ENCODE results near the gene KMT5B.

The KMT5B gene

DNA sequence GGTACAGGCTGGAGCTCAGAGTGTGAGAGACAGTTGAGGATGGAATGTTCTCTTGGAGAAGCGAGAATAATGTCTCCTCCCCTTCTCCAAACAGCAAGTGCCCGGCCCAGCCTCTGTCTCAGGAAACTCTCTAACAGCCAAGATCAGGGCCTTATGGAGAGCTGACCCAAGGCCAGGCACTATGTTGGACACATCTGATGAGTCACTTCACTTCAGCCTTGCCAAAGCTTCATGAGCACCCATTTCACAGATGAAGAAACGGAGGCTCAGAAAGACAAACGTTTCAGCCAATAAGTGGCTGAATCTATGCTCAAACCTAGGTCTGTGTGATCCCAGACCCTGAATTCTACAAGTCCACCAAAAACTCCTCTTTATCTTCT lies 69.8 kb downstream of the KMT5B start:
- TF ChIP-seq EZH2 (optimal IDR thresholded peaks at IDR 0.05; ENCODE audit: low read depth, low read length) (no peak), EZH2phosphoT487 (IDR thresholded peaks at IDR 0.05; ENCODE audit: low read length) (no peak), CTCF (IDR thresholded peaks at IDR 0.05; ENCODE audit: low read length) (no peak)

GRCh38 chr11:68142441-68143309 lies 70.4 kb downstream of the KMT5B start:
- TF ChIP-seq EZH2phosphoT487 (IDR thresholded peaks at IDR 0.05; ENCODE audit: low read length) (no peak), EZH2 (optimal IDR thresholded peaks at IDR 0.05; ENCODE audit: low read depth, low read length) (no peak), CTCF (IDR thresholded peaks at IDR 0.05; ENCODE audit: low read length) (no peak)
- H2AFZ ChIP-seq (ENCODE audit: low read length): peak overlapping the region; percentile 65
- peaks cover 19% of the 10 kb centered on the region for H3K4me1 ChIP-seq (ENCODE audit: low read length)
- H4K20me1 ChIP-seq (ENCODE audit: insufficient read depth, low read length): no peaks in the 10 kb centered on the region
- peak overlapping the region; percentile 48; the same call in 1 of the 2 replicates for H3K9ac ChIP-seq (ENCODE audit: low read length)
- H3K36me3 ChIP-seq (replicated peaks; ENCODE audit: insufficient read depth, low read length): no peaks in the 10 kb centered on the region
- peak overlapping the region; percentile 38; the same call in 1 of the 2 replicates for H3K27ac ChIP-seq (ENCODE audit: low read length)
- no peaks in the 10 kb centered on the region for H3K27me3 ChIP-seq (replicated peaks; ENCODE audit: insufficient read depth, low read length)
- H3K4me2 ChIP-seq (ENCODE audit: low read depth, low read length): peak overlapping the region; percentile 82
- H3K9me2 ChIP-seq (replicated peaks; ENCODE audit: insufficient read depth, low read length): no peaks in the 10 kb centered on the region
- 0 out of 2 replicates have a peak, but pooled peaks cover 3% of the 10 kb centered on the region for H3F3A ChIP-seq (ENCODE audit: insufficient read depth, low read length)
- peak overlapping the region; percentile 35; the same call in 1 of the 2 replicates for H3K4me3 ChIP-seq (ENCODE audit: low read length)
- no peaks in the 10 kb centered on the region for H3K9me3 ChIP-seq (replicated peaks; ENCODE audit: insufficient read depth, low read length)
- no peak for DNase-seq
- H3K79me2 ChIP-seq (ENCODE audit: low read length): no peaks in the 10 kb centered on the region

More for the DNA sequence above, 69.8 kb downstream of the KMT5B start:
- Histone ChIP-seq H3K79me2 (ENCODE audit: low read length) (no peaks in the 10 kb centered on the region), H3K4me1 (ENCODE audit: low read length) (peaks cover 19% of the 10 kb centered on the region), H3K9me3 (replicated peaks; ENCODE audit: insufficient read depth, low read length) (no peaks in the 10 kb centered on the region), H3K36me3 (replicated peaks; ENCODE audit: insufficient read depth, low read length) (no peaks in the 10 kb centered on the region), H3F3A (ENCODE audit: insufficient read depth, low read length) (0 out of 2 replicates have a peak, but pooled peaks cover 3% of the 10 kb centered on the region), H3K27ac (ENCODE audit: low read length) (no peak overlapping the region), H4K20me1 (ENCODE audit: insufficient read depth, low read length) (no peaks in the 10 kb centered on the region), H3K9ac (ENCODE audit: low read length) (no peak overlapping the region), H2AFZ (ENCODE audit: low read length) (no peak overlapping the region), H3K4me3 (ENCODE audit: low read length) (no peak overlapping the region), H3K27me3 (replicated peaks; ENCODE audit: insufficient read depth, low read length) (no peaks in the 10 kb centered on the region), H3K4me2 (ENCODE audit: low read depth, low read length) (no peak overlapping the region), H3K9me2 (replicated peaks; ENCODE audit: insufficient read depth, low read length) (no peaks in the 10 kb centered on the region)
- no peak for DNase-seq

- DNase-seq: peak; percentile 58
- Histone ChIP-seq H3K27ac (ENCODE audit: low read length) (peak overlapping the region; percentile 38; the same call in 1 of the 2 replicates), H3K4me1 (ENCODE audit: low read length) (peaks cover 19% of the 10 kb centered on the region), H3K9me2 (replicated peaks; ENCODE audit: insufficient read depth, low read length) (no peaks in the 10 kb centered on the region), H3K9ac (ENCODE audit: low read length) (peak overlapping the region; percentile 48; the same call in 1 of the 2 replicates), H3K36me3 (replicated peaks; ENCODE audit: insufficient read depth, low read length) (no peaks in the 10 kb centered on the region), H4K20me1 (ENCODE audit: insufficient read depth, low read length) (no peaks in the 10 kb centered on the region), H3F3A (ENCODE audit: insufficient read depth, low read length) (0 out of 2 replicates have a peak, but pooled peaks cover 3% of the 10 kb centered on the region), H3K79me2 (ENCODE audit: low read length) (no peaks in the 10 kb centered on the region), H2AFZ (ENCODE audit: low read length) (peak overlapping the region; percentile 65), H3K27me3 (replicated peaks; ENCODE audit: insufficient read depth, low read length) (no peaks in the 10 kb centered on the region), H3K4me2 (ENCODE audit: low read depth, low read length) (peak overlapping the region; percentile 82), H3K9me3 (replicated peaks; ENCODE audit: insufficient read depth, low read length) (no peaks in the 10 kb centered on the region), H3K4me3 (ENCODE audit: low read length) (peak overlapping the region; percentile 35)
- TF ChIP-seq EZH2phosphoT487 (IDR thresholded peaks at IDR 0.05; ENCODE audit: low read length) (no peak), CTCF (IDR thresholded peaks at IDR 0.05; ENCODE audit: low read length) (no peak), EZH2 (optimal IDR thresholded peaks at IDR 0.05; ENCODE audit: low read depth, low read length) (no peak)
Measured at GRCh38 chr11:68142028-68142412, 71.1 kb downstream of the KMT5B start.

Measured in MM.1S (cell line).